NCI-H1930 (cell line): ENCODE data around the gene HLCS.
A peak's percentile ranks its signal among the peaks of the same experiment; 100 is the strongest.

Source experiments
- DNase-seq, 2 experiments: peaks; one replicate each; lab custom pipeline; 2025; lab: John Stamatoyannopoulos, UW

HLCS gene

DNA sequence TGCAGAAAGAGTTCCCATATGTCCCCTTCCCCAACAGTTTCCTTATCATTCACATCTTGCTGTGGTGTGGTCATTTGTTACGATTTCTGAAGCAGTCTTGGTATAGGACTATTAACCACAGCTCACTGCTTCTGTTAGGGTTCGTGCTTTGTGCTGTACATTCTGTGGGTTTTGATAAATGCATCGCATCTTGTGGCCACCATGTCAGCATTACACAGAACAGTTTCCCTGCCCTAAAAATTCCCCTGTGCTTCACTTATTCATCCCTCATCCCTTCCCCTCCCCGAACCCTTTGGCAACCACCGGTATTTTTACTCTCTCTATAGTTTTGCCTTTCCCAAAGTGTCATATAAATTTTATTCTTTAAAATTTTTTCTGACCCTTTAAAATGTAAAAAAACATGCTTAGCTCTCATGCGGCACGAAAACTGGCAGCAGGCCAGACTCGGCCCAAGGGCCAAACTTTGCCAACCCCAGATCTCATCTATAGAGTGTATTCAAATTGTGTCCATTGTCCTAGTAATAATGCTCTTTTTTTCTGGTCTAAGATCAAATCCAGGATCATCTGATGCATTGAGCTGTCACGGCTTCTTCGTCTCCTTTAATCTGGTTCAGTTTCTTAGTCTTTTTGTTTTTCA, 189.4 kb downstream of the HLCS start:
- no peak for DNase-seq

GRCh38 chr21:36773995-36774394, 192.5 kb downstream of the HLCS start:
- no peak for DNase-seq

DNA sequence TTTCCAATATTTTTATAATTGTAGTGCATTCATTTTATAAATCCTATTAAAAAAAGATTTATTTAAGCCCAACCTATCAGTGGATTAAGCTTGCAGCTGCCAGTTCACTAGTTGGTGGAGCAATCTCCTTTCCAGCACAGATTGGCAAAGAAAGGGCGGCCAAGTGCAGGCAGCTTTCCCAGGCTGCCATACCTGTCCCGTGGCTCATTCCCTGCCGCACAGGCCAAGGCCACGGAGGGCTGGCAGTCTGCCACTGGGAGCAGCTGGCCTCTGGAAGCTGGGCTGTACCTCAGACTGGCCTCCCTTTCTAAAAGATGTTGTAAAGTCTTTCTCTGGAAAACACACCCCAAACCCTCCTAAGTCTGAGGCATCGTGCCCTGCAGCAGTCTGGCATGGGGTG, 193.4 kb downstream of the HLCS start:
- DNase-seq = no peak

DNA sequence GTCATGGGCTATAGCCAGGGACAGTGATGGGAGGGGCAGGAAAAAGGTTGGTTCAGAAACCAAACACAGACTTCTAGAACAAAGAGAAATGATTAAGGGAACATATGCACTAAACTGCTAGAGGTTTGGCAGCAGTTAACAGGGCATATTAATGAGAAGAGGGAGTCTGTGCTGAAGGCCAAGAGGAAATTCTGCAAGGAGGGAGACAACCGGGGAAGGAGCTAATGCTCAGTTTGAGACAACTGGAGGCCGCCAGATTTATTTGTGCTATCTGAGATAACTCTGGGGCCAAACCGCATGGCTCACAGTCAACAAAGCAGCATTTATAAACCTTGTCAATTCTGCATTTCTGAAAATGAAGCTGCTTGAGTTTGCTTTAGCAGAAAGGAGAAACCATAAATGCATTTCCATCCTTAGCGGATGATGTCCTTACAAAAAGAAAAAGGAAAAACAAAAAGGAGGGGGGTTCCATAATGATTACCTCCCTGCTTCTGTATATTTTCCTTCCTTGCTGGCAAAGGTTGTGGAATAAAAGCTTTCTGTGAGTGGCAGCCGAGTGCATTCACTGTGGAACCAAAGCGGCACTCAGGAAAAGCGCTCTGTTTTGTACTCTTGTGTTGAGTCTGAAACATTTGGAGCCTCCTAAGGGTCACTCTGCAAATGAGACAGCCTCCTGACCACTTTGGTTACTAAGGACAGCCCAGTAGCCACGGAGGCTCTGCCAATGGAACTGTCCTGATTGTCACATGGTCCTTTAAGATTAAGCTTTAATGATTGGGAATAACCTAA, 197.2 kb downstream of the HLCS start:
- DNase-seq = no peak

GRCh38 chr21:36768496-36768895, 198.0 kb downstream of the HLCS start:
- DNase-seq = no peak

GRCh38 chr21:36767096-36767495, 199.4 kb downstream of the HLCS start:
- DNase-seq = no peak

GRCh38 chr21:36766511-36766910, 200.0 kb downstream of the HLCS start:
- DNase-seq = no peak

- no peak for DNase-seq
Measured at GRCh38 chr21:36765229-36765628, 201.2 kb downstream of the HLCS start.

DNA sequence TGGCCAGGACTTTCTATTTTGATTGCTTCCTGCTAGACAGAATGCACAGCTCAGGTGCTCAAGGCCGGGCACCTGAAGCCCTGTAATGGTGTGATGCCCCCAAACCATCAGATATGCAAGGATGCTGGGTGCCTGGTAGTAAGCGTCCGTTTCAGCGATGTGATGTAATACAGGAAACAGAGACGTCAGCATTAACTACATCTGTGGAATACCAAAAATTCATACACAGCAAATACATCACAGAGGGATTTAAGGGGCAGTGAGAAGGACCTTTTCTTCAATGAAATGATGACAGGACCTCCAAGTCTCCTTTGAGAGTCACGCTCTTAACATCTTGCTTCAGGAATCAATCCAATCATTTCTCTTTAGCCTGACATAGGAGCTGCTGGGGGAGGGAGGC, 203.2 kb downstream of the HLCS start:
- DNase-seq = no peak

DNA sequence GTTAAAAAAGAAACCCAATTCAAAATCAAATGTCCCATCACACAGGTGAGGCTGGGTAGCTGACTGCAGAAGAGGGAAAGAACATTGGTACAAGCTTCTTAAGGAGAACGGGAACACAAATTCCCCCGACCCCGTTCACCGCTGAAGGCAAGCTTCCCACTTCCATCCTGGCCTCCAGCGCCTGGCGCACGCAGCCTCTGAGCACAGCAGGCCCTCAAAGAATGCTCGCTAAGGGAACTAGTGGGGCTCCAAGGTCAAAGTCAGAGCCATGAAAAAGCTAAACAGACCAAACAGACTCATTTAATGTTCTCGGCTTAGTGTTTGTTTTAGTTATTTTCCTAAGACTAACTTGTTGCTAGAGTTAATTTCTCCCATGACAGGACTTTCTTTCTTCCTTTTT, 203.8 kb downstream of the HLCS start:
- DNase-seq = no peak

DNA sequence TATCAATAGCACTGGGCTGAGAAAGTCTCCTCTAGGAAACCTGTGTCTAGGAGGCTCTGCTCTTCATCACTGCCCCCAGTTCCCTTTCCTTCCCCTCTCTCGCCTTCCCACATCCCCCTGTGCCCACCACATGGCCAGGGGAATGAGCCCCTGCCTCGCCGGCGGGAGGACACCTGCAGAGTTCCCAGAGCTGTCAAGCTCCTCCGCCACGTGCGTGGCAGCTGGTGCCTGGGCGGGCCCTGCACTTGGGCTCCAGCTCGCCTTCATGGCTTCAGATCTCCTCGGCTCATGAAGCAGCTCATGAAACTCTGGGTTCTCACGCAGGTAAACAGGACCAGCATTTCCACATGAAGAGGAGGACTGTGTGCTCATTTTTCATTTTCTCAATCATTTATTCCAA, 204.8 kb downstream of the HLCS start:
- DNase-seq = no peak

- DNase-seq = no peak
Measured at GRCh38 chr21:36759348-36760083, 207.0 kb downstream of the HLCS start.

- no peak for DNase-seq
Measured at GRCh38 chr21:36757196-36757595, 209.3 kb downstream of the HLCS start.

GRCh38 chr21:36756527-36756926, 209.9 kb downstream of the HLCS start:
- no peak for DNase-seq

DNA sequence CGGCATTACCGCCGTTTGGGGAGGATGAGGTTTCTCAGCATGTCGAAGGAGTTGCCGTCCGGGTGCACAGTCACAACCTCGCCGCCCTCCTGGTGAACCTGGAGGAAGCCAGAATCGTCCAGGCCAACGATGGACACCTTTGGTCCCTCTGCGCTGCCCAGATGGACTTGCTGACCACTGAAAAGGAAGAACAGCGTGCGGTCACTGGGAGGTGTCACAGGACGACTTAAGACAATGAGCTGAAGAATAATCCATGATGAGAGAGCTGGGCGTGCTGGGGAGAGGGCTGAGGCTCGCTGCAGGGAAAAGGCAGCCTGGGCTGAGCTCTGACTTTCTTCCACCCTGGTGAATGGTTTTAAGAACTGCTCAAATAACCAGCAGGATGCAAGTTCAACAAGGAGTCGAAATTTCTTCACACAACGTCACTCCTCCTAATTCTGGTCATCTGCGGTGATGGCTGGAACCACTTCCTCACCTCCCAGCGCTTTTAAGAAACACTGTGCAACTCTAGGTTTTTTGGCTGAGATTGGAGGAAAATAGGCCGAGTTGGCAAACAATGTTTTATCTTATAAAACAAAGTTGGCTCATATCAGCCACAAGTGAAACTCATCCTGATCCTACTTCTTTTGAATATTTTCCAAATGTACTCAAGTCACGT, 212.1 kb downstream of the HLCS start:
- DNase-seq = no peak

- no peak for DNase-seq
Measured at GRCh38 chr21:36753556-36753955, 212.9 kb downstream of the HLCS start.

GRCh38 chr21:36751383-36751782, 215.1 kb downstream of the HLCS start:
- DNase-seq = no peak

DNA sequence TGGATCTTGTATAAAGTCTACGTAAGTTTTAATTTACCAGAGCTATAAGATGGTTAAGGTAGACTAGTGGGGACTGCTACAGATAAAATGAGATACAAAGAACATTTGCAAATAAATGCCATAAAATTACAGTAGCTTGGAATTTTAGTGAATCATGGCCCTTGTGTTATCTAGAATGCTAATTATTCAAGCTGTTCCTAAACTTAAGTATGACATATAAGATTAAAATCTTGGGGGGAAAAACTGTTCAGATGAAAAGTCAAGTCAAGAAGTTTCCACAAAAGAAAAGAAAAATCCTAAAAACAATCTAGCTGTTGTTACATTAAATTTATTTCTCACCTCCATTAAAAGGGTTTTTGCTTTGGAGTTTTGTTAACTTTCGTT, 215.9 kb downstream of the HLCS start:
- no peak for DNase-seq

DNA sequence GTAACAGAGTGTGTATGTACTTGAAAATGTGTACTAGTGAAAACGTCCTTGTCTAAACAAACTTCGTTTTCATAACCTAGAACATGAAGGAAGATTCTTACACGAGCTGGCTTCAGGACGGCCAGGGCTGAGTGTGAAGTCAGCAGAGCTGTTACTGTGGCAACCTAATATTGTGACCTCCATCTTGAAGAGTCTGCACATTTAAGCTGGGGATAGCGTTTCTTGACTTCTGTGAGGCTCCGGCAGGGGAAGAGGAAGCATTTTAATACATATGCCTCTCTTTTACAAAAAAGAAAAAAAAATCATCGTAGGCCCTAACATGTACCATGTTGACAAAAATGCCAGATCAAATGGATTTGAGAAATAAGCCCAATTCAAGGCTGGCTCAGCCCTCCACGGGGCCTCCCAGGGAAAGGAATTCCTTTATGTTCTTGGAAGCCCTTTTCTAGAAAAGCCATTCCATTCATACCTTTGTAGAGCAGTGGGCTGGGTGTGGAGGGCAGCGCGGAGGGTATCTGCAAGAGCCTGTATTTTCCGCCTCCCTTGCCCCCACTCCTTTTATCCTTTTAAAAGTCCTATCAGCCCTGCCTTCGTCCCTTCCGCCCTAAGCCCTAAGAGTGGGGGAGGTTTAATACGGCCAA, 216.4 kb downstream of the HLCS start:
- no peak for DNase-seq

DNA sequence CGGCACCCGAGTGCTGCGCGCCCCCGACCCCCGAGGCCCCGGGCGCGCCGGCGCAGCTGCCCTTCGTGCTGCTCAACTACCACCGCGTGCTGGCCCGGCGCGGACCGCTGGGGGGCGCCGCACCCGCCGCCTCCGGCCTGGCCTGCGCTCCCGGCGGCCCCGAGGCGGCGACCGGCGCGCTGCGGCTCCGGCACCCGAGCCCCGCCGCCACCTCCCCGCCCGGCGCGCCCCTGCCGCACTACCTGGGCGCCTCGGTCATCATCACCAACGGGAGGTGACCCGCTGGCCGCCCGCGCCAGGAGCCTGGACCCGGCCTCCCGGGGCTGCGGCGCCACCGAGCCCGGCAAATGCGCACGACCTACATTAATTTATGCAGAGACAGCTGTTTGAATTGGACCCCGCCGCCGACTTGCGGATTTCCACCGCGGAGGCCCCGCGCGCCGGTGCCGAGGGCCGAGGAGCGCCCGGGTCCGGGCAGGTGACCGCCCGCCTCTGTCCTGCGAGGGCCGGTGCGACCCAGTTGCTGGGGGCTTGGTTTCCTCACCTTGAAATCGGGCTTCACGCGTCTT, 218.6 kb downstream of the HLCS start:
- peak; percentile 38 to 82 for DNase-seq

GRCh38 chr21:36747041-36747814, 219.2 kb downstream of the HLCS start:
- peak in 1 of 2 experiments; percentile 38 for DNase-seq
